ENCODE measurements around the gene SLC24A3. TPM values are rescaled to one million over a fixed set of nuclear protein-coding genes. Genes with fewer than 3 reads are reported as not detected.
A peak's percentile ranks its signal among the peaks of the same experiment; 100 is the strongest.

SLC24A3 gene
- total and polyA plus RNA-seq, 2 of the 13 experiments (the other 11 are each of a cell fraction or from before 2014, with no cell fraction given) = not detected

GRCh38 chr20:19652591-19653026 lies 440.2 kb downstream of the SLC24A3 start:
- BruUV-seq (replicated peaks) = no TSS peak
- no peak overlapping the region for H3K9ac ChIP-seq (ENCODE audit: insufficient read depth, low read depth, low read length)
- in situ Hi-C loops (cut with HindIII; ENCODE audit: extremely low pct_ligation_motif_present, low pct_unique_long_range_greater_than_20kb) = no loop called here
- no peaks in the 10 kb centered on the region for H3K79me2 ChIP-seq (ENCODE audit: insufficient read depth, low read length)
- 22% methylated on average over 5 of the region's 5 CpGs for WGBS (ENCODE audit: low lambda C conversion rate)
- H3K27ac ChIP-seq (ENCODE audit: extremely low read length, insufficient read depth, low read length) = no peak overlapping the region
- intact Hi-C loops (cut with micrococcal nuclease; ENCODE audit: unreplicated experiment) = no loop called here
- H2AFZ ChIP-seq (ENCODE audit: low read length) = no peak overlapping the region
- DNase-seq (ENCODE audit: low spot score) (no peak), ATAC-seq (peak; percentile 79), FAIRE-seq (no peak)
- ChIA-PET CTCF (ENCODE audit: low intra/inter-chr PET ratio, low total read pairs) (no interaction called here), POLR2A (no interaction called here)
- H4K20me1 ChIP-seq (ENCODE audit: insufficient read depth, low read length) = no peaks in the 10 kb centered on the region
- no peak overlapping the region for H3K4me3 ChIP-seq (replicated peaks in 1 of 3; ENCODE audit: insufficient read depth in 1 of 3, low read depth in 2 of 3, low read length in 3 of 3)
- H3K27me3 ChIP-seq (ENCODE audit: control insufficient read depth in 1 of 2, insufficient read depth in 2 of 2, low read length in 2 of 2) = peaks cover 0 to 32% of the 10 kb centered on the region in 2 experiments; a peak in 4 of 5 replicates
- H3K4me1 ChIP-seq (ENCODE audit: insufficient read depth, low read length) = peaks cover 19% of the 10 kb centered on the region
- H3K36me3 ChIP-seq (replicated peaks in 1 of 2; ENCODE audit: control insufficient read depth in 1 of 2, insufficient read depth in 2 of 2, low read length in 2 of 2) = no peaks in the 10 kb centered on the region
- H3K4me2 ChIP-seq (ENCODE audit: low read depth, low read length) = peak overlapping the region; percentile 8; the same call in 1 of the 2 replicates
- H3K9me3 ChIP-seq (ENCODE audit: low read length) = 0 out of 2 replicates have a peak, but pooled peaks cover 5% of the 10 kb centered on the region
- TF ChIP-seq TCF7 (IDR thresholded peaks at IDR 0.05; ENCODE audit: low read depth) (no peak), ZBTB4 (CRISPR knock-in tag; IDR thresholded peaks at IDR 0.05; ENCODE audit: borderline replicate concordance) (no peak), PAXIP1 (CRISPR knock-in tag; conservative IDR thresholded peaks at IDR 0.05) (peak; percentile 61), ZNF605 (CRISPR knock-in tag; IDR thresholded peaks at IDR 0.05) (no peak), SMARCC2 (IDR thresholded peaks at IDR 0.05) (no peak), ELF3 (CRISPR knock-in tag; IDR thresholded peaks at IDR 0.05) (no peak), DBP (CRISPR knock-in tag; IDR thresholded peaks at IDR 0.05; ENCODE audit: not compliant biosample characterization) (no peak), NCOR1 (IDR thresholded peaks at IDR 0.05; ENCODE audit: borderline replicate concordance, low read length) (no peak), MAF1 (CRISPR knock-in tag; IDR thresholded peaks at IDR 0.05; ENCODE audit: borderline replicate concordance) (no peak), ZNF468 (CRISPR knock-in tag; IDR thresholded peaks at IDR 0.05) (no peak), ZNF17 (CRISPR knock-in tag; IDR thresholded peaks at IDR 0.05) (no peak)
- TF ChIP-seq, protein P1, sequence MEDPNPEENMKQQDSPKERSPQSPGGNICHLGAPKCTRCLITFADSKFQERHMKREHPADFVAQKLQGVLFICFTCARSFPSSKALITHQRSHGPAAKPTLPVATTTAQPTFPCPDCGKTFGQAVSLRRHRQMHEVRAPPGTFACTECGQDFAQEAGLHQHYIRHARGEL (CRISPR knock-in tag; IDR thresholded peaks at IDR 0.05) = no peak
- TF ChIP-seq, protein P2, sequence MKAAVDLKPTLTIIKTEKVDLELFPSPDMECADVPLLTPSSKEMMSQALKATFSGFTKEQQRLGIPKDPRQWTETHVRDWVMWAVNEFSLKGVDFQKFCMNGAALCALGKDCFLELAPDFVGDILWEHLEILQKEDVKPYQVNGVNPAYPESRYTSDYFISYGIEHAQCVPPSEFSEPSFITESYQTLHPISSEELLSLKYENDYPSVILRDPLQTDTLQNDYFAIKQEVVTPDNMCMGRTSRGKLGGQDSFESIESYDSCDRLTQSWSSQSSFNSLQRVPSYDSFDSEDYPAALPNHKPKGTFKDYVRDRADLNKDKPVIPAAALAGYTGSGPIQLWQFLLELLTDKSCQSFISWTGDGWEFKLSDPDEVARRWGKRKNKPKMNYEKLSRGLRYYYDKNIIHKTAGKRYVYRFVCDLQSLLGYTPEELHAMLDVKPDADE (CRISPR knock-in tag; IDR thresholded peaks at IDR 0.05) = no peak
